Upper lobe of left lung (tissue), 6 donors: ENCODE data around the gene DNLZ. TPM values are rescaled to one million over a fixed set of nuclear protein-coding genes. Genes with fewer than 3 reads are reported as not detected.

Source experiments
- ATAC-seq, 2 donors: fragments of 200-7000 bp; cut with Tn5 transposase; one replicate each; pipeline ENCODE4 v1.9.1; 2022; ENCODE audit warnings: mild to moderate bottlenecking in 2 of 2, moderate library complexity in 2 of 2; ENCODE audit not compliant: low FRiP score in 2 of 2
- DNase-seq, 2 donors: peaks; one replicate each; pipeline ENCODE4 v3.0.0-alpha.2; 2019 to 2020
- H3K27ac ChIP-seq, 4 donors: fragments of 200-600 bp; sonication (generic); one replicate each; pipeline ENCODE4 v1.5.1; 2016 to 2019
- H3K27me3 ChIP-seq, 4 donors: fragments of 200-600 bp; sonication (generic); one replicate each; pipeline ENCODE4 v1.5.1; 2017 to 2019
- H3K36me3 ChIP-seq, 4 donors: fragments of 200-600 bp; sonication (generic); one replicate each; pipeline ENCODE4 v1.5.1; 2016 to 2019
- H3K4me1 ChIP-seq, 4 donors: fragments of 200-600 bp; sonication (generic); one replicate each; pipeline ENCODE4 v1.5.1; 2018 to 2019
- H3K4me3 ChIP-seq, 4 donors: fragments of 200-600 bp; sonication (generic); one replicate each; pipeline ENCODE4 v1.5.1; 2017 to 2019; ENCODE audit warnings: mild to moderate bottlenecking in 2 of 4, moderate library complexity in 1 of 4
- H3K9me3 ChIP-seq, 4 donors: fragments of 200-600 bp; sonication (generic); one replicate each; pipeline ENCODE4 v1.5.1; 2018 to 2019
- EP300 ChIP-seq, 4 donors: sonication (generic); formaldehyde crosslinking; IDR thresholded peaks; one replicate each; pipeline ENCODE4 v1.5.1; 2017; ENCODE audit warnings: antibody characterized with exemption in 4 of 4, control low read depth in 2 of 4
- POLR2A ChIP-seq, 4 donors: fragments of 450-650 bp; IDR thresholded peaks; one replicate each; pipeline ENCODE4 v1.5.1; 2016 to 2017; ENCODE audit warnings: antibody characterized with exemption in 4 of 4, mild to moderate bottlenecking in 2 of 4
- POLR2AphosphoS5 ChIP-seq, 2 donors: sonication (generic); formaldehyde crosslinking; IDR thresholded peaks; one replicate each; pipeline ENCODE4 v1.5.1; 2017; ENCODE audit warnings: antibody characterized with exemption in 2 of 2
- WGBS, 2 donors: methylation state at CpG; one replicate each; pipeline ENCODE4 v1.1.5; 2017 to 2018; 5-methylcytosine and 5-hydroxymethylcytosine counted together
- total RNA-seq, 6 donors: library from RNA; depleted of rRNA in 4 of 6; stranded (reverse); fragments of >200 nt in 4 of 6; gene quantifications; one replicate each; pipeline versions ENCODE4 v1.1.0 to v1.2.1, GENCODE V29; 2016 to 2021
- TF ChIP-seq, protein P1 (sequence below), 6 experiments: fragments of 450-650 bp in 4 of 6; fragments of 200-600 bp in 2 of 6; sonication (generic) in 2 of 6; IDR thresholded peaks; one replicate each; pipeline ENCODE4 v1.5.1; 2016 to 2019; ENCODE audit warnings: antibody characterized with exemption in 6 of 6
- donor health status: DM: no; HTN: no; CAD: no; lungs with moderate emphysema.
- donor health status: DM: no; HTN: yes; CAD: no; lungs with severe emphysema.

Gene DNLZ
- total RNA-seq, 6 donors from 2014 or later: 5.2 to 35.9 (median 19.4) TPM

DNA sequence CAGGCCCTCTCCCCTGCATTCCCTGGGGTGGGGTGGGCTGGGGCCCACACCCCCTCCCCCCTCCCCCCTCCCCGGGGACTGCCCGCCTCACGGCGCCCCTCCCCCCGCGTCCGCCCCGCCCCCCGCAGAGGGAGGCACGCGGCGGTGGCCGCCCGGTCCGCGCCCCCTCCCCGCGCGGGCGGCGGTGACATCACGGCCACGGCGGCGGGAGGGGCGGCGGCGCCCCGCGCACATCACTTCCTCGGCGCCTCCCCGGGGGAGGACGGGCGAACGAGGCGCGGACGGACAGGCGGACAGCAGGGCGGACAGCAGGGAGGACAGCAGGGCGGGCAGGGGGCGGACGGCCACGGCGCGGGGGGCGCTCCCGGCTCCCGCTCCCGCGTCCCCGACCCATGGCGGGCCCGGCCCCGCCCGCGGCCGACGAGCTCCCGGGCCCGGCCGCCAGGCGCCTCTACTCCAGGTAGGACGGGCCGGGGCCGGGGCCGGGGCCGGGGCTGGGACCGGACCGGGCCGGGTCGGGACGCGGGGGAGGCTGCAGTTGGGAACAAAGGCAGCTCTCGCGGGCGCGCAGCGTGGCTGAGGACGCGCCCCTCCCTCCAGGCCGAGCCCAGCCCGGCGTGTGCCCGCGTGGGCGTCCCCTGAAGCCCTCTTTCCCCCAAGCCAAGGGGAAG, 36.1 kb downstream of the DNLZ start, which contains the start of gene GPSM1:
Gene GPSM1, plus strand, starts transcription at position 236 of the 671 bp plus-strand sequence. Its CDS starts 157 bp downstream, at position 393.
- ATAC-seq (peak in 1 of 2 donors; percentile 71), DNase-seq (peak; percentile 31 to 92)
- peaks cover 26 to 47% (median 34%) of the 10 kb centered on the region in 4 donors for H3K4me1 ChIP-seq
- peak within 1 kb of the TSS; percentile 59 to 68 (median 66) for H3K4me3 ChIP-seq
- H3K27ac ChIP-seq: peak within 1 kb of the TSS; percentile 70 to 88 (median 86)
- TF ChIP-seq, protein P1, sequence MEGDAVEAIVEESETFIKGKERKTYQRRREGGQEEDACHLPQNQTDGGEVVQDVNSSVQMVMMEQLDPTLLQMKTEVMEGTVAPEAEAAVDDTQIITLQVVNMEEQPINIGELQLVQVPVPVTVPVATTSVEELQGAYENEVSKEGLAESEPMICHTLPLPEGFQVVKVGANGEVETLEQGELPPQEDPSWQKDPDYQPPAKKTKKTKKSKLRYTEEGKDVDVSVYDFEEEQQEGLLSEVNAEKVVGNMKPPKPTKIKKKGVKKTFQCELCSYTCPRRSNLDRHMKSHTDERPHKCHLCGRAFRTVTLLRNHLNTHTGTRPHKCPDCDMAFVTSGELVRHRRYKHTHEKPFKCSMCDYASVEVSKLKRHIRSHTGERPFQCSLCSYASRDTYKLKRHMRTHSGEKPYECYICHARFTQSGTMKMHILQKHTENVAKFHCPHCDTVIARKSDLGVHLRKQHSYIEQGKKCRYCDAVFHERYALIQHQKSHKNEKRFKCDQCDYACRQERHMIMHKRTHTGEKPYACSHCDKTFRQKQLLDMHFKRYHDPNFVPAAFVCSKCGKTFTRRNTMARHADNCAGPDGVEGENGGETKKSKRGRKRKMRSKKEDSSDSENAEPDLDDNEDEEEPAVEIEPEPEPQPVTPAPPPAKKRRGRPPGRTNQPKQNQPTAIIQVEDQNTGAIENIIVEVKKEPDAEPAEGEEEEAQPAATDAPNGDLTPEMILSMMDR (IDR thresholded peaks at IDR 0.05): peak in 4 of 6 experiments; percentile 5 to 48 (median 31)
- TF ChIP-seq POLR2AphosphoS5 (IDR thresholded peaks at IDR 0.05) (peak; percentile 56 to 87), EP300 (IDR thresholded peaks at IDR 0.05) (peak in 1 of 4 donors; percentile 18), POLR2A (IDR thresholded peaks at IDR 0.05) (peak in 1 of 4 donors; percentile 51)
- no peaks in the 10 kb centered on the region for H3K36me3 ChIP-seq
- no peaks in the 10 kb centered on the region for H3K27me3 ChIP-seq
- 0% methylated on average over 5 to 27 of the region's 88 CpGs for WGBS, 2 donors
- no peaks in the 10 kb centered on the region for H3K9me3 ChIP-seq

DNA sequence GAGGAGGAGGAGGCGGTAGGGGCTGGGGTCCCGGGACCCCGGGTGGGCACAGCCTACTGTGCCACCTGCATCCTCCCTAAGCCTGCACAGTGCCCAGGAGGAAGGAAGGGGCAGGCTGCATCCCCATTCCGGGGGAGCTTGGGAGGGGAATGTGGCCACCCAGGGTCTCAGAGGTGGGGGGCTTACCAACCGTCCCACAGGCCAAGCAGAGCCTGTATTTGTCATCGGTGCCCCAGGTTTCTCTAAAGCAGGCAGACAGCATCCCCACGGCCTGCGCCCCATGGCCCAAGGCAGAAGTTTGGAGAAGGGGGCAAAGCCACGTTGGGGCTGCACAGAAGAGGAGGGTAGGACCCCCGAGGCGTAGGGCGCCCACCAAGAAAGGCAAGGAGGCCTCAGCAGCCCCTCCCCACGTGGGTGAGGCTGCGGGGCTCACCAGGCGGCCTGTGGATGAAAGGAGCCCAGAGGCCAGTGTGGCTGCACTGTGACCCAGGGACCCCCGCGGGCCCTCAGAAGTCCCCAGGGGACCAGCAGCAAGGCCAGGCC, 36.7 kb downstream of the DNLZ start:
- Histone ChIP-seq H3K4me3 (peak overlapping the region in 3 of 4 donors; percentile 64 to 68 (median 67)), H3K27me3 (no peaks in the 10 kb centered on the region), H3K4me1 (peaks cover 26 to 47% (median 34%) of the 10 kb centered on the region in 4 donors), H3K36me3 (no peaks in the 10 kb centered on the region), H3K9me3 (no peaks in the 10 kb centered on the region), H3K27ac (peak overlapping the region; percentile 70 to 88 (median 86))
- TF ChIP-seq POLR2AphosphoS5 (IDR thresholded peaks at IDR 0.05) (no peak), EP300 (IDR thresholded peaks at IDR 0.05) (no peak), POLR2A (IDR thresholded peaks at IDR 0.05) (no peak)
- TF ChIP-seq, protein P1 (IDR thresholded peaks at IDR 0.05): no peak
- 35 to 48% methylated on average over 3 to 17 of the region's 17 CpGs for WGBS, 2 donors
- ATAC-seq (no peak), DNase-seq (no peak)

DNA sequence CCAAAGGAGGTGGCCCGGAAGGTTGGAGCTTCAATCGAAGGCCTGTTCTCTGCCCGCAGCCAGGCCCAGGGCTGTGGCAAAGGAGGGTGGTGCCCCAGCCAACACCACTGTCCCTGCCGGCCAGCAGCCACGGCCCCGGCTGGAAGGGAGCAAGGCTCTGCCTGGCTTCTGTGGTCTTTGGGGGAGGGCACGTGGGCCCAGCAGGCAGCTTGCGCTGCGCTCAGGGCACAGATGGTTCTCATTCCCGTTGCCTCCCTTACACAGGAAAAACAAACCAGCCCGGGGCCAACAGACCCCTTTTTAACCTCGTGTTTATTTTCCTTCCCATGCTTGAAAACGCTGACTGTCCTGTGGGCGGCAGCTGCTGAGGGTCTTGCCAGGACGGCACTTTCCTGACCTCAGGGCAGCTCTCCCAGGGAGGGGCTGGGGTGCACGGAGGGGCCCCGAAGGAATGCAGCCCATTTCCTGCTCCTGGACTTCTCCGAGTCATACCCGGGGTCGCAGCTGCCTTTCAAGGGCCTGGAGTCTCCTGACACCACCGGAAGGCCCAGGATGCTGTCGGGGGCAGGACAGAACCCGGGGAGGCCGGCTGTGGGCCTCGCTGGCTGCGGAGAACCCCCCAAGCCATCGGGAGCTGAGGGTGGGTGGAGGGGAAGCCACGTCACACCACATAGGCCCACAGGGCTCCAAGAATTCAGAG, 37.3 kb downstream of the DNLZ start:
- DNase-seq (peak in 1 of 2 donors; percentile 82), ATAC-seq (peak in 1 of 2 donors; percentile 1)
- Histone ChIP-seq H3K4me3 (peak overlapping the region in 2 of 4 donors; percentile 64 to 67), H3K27ac (peak overlapping the region; percentile 70 to 88 (median 86)), H3K4me1 (peaks cover 26 to 47% (median 34%) of the 10 kb centered on the region in 4 donors), H3K27me3 (no peaks in the 10 kb centered on the region), H3K36me3 (no peaks in the 10 kb centered on the region), H3K9me3 (no peaks in the 10 kb centered on the region)
- WGBS, 2 donors: 27 to 30% methylated on average over 13 to 28 of the region's 28 CpGs
- TF ChIP-seq EP300 (IDR thresholded peaks at IDR 0.05): no peak
- TF ChIP-seq POLR2AphosphoS5 (IDR thresholded peaks at IDR 0.05): peak; percentile 44 to 55

DNA sequence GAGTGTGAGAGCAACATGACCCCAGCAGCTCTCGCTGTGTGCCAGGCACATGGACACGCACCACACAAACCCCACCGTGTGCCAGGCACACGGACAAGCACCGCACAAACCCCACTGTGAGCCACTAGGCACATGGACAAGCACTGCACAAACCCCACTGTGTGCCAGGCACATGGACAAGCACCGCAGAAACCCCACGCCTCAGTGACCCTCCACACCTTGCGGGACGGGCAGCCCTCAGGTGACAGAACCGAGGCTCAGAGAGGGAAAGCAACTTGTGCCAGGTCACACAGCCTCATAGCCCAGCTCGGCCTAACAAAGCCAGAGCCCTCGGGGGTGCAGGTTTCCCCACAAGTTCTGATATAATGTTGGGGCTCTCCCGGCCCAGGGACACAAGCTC, 38.2 kb downstream of the DNLZ start:
- TF ChIP-seq, protein P1 (IDR thresholded peaks at IDR 0.05): no peak
- TF ChIP-seq EP300 (IDR thresholded peaks at IDR 0.05) (no peak), POLR2A (IDR thresholded peaks at IDR 0.05) (no peak), POLR2AphosphoS5 (IDR thresholded peaks at IDR 0.05) (no peak)
- DNase-seq (peak in 1 of 2 donors; percentile 60), ATAC-seq (no peak)
- H3K9me3 ChIP-seq: no peaks in the 10 kb centered on the region
- H3K27me3 ChIP-seq: no peaks in the 10 kb centered on the region
- H3K27ac ChIP-seq: peak overlapping the region in 3 of 4 donors; percentile 84 to 88 (median 88)
- no peak overlapping the region for H3K4me3 ChIP-seq
- WGBS, 2 donors: 90 to 100% methylated on average over 2 to 13 of the region's 13 CpGs
- H3K36me3 ChIP-seq: no peaks in the 10 kb centered on the region
- H3K4me1 ChIP-seq: peaks cover 26 to 47% (median 34%) of the 10 kb centered on the region in 4 donors
